NCI-H2227 (cell line): Measurements from ENCODE around the gene TMEM225B.
"Not testable (repeated sequence)": the region's sequence is repeated elsewhere in the genome, so short reads cannot be mapped to it uniquely, and the experiment has no call there.

Experiments used
- DNase-seq: peaks from one replicate; lab custom pipeline; 2025; ENCODE audit not compliant: unreplicated experiment; lab: John Stamatoyannopoulos, UW

The TMEM225B gene

GRCh38 chr7:99653754-99654153 is 55.7 kb downstream of the TMEM225B start:
- no peak for DNase-seq

- not testable (repeated sequence) for DNase-seq
Observed at GRCh38 chr7:99654626-99655025, 56.6 kb downstream of the TMEM225B start.

- not testable (repeated sequence) for DNase-seq
Observed at GRCh38 chr7:99657879-99658278, 59.8 kb downstream of the TMEM225B start.
